Lung (tissue), 12 donors: ENCODE results near the gene PER2. TPM values are rescaled to one million over a fixed set of nuclear protein-coding genes. Genes with fewer than 3 reads are reported as not detected.
A peak's percentile ranks its signal among the peaks of the same experiment; 100 is the strongest.

ENCODE experiments used
- ATAC-seq: fragments of 200-7000 bp; cut with Tn5 transposase; one replicate; pipeline ENCODE4 v1.9.1; 2020; ENCODE audit warnings: moderate number of reproducible peaks; ENCODE audit not compliant: insufficient read depth, low FRiP score
- DNase-seq, 3 donors: peaks; one replicate each; pipeline ENCODE4 v3.0.0-alpha.2; 2013 to 2017
- H3K27ac ChIP-seq, 2 donors: one replicate each; pipeline ENCODE4 v1.5.1; 2013; ENCODE audit warnings: mild to moderate bottlenecking in 2 of 2, moderate library complexity in 2 of 2, control low read depth in 1 of 2, inconsistent platforms in 1 of 2, low read depth in 1 of 2, low read length in 1 of 2
- H3K27me3 ChIP-seq, 3 donors: one replicate each; pipeline ENCODE4 v1.5.1; 2013; ENCODE audit warnings: low read length in 2 of 3; ENCODE audit not compliant: control insufficient read depth in 3 of 3, insufficient read depth in 3 of 3
- H3K36me3 ChIP-seq, 4 donors: one replicate each; pipeline ENCODE4 v1.5.1; 2013; ENCODE audit warnings: low read length in 4 of 4, mild to moderate bottlenecking in 1 of 4, moderate library complexity in 1 of 4; ENCODE audit not compliant: control insufficient read depth in 4 of 4, insufficient read depth in 4 of 4
- H3K4me1 ChIP-seq, 5 donors: one replicate each; pipeline ENCODE4 v1.5.1; 2013; ENCODE audit warnings: low read length in 5 of 5, mild to moderate bottlenecking in 2 of 5, moderate library complexity in 1 of 5; ENCODE audit not compliant: control insufficient read depth in 5 of 5, insufficient read depth in 5 of 5
- H3K4me3 ChIP-seq: one replicate; pipeline ENCODE4 v1.5.1; 2013; ENCODE audit warnings: mild to moderate bottlenecking, control low read depth, moderate library complexity
- H3K9ac ChIP-seq, 2 donors: one replicate each; pipeline ENCODE4 v1.5.1; 2013; ENCODE audit warnings: low read length in 2 of 2, control low read depth in 1 of 2; ENCODE audit not compliant: insufficient read depth in 1 of 2
- H3K9me3 ChIP-seq, 4 donors: one replicate each; pipeline ENCODE4 v1.5.1; 2013; ENCODE audit warnings: low read length in 3 of 4, mild to moderate bottlenecking in 1 of 4, moderate library complexity in 1 of 4; ENCODE audit not compliant: control insufficient read depth in 4 of 4, insufficient read depth in 3 of 4
- CTCF ChIP-seq: IDR thresholded peaks from 2 replicates; pipeline ENCODE4 v1.5.1; 2012; ENCODE audit warnings: mild to moderate bottlenecking; ENCODE audit errors: control extremely low read depth, extremely low read depth
- WGBS, 2 donors: extraction: QIAGEN DNeasy Blood & Tissue Kit; methylation state at CpG; one replicate each; pipeline ENCODE4 v1.1.7; 2013; 5-methylcytosine and 5-hydroxymethylcytosine counted together
- polyA plus RNA-seq, 2 donors: library from polyadenylated mRNA; stranded (reverse); fragments of 200-250 nt; gene quantifications; one replicate each; pipeline ENCODE4 v1.2.1, GENCODE V29; 2013
- total RNA-seq, 2 donors: library from RNA; depleted of rRNA in 1 of 2; stranded (reverse); fragments of >200 nt in 1 of 2; gene quantifications; one replicate each; pipeline ENCODE4 v1.2.1, GENCODE V29; 2014 to 2021
- donor health status: control.
- donor health status: control.
- donor health status: Bipolar disorder and iron deficiency.
- donor health status: healthy.
- donor health status: DM: yes; HTN: yes; CAD: no.

The PER2 gene
- total and polyA plus RNA-seq, 4 donors: 4.1 to 27.1 (median 10.5) TPM

DNA sequence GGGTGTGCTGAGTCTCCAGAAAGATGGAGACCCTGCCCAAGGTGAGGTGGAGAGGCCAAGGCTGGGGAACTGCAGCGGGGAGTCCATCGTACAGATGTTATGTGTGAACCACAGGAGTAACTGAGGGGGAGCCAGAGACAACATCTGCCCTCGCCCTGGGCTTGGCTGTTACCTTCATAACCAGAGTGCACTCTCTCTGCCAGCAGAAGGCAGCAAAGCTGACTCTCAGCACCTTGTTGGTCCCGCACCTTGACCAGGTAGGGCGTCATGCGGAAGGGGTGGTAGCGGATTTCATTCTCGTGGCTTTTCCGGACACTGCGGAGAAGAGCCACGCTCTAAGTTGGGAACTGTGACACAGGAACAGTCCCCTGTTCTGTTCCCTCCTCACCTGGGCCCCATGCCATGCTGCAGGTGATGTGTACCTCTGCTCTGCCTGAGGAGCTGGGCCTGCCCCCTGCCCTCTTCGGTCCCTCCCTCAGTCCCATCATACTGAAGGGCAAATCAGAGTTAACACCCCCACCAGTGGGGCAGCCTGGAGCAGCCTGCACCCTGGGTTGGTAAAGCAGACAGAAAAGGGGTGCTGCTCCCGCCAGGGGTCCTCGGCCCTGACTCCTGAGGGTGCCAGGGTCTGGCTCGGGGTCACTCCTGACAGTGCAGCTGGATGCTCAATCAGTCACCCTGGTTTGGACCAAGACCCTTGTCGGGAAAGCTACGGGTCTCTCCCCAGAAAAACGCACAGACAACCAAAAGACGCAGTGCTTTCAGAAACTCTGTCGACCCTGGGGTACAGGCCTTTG is 20.3 kb downstream of the PER2 start:
- Histone ChIP-seq H3K27me3 (no peaks in the 10 kb centered on the region), H3K9ac (no peak overlapping the region), H3K36me3 (peaks cover 8 to 47% (median 36%) of the 10 kb centered on the region in 4 donors), H3K9me3 (no peaks in the 10 kb centered on the region), H3K4me3 (no peak overlapping the region), H3K4me1 (peaks cover 0 to 8% (median 0%) of the 10 kb centered on the region in 5 donors), H3K27ac (no peak overlapping the region)
- 94 to 97% methylated on average over 20 of the region's 20 CpGs for WGBS, 2 donors
- TF ChIP-seq CTCF: no peak
- DNase-seq (no peak), ATAC-seq (no peak)

GRCh38 chr2:238267341-238267710 is 21.1 kb downstream of the PER2 start:
- no peak for ATAC-seq
- Histone ChIP-seq H3K4me1 (peaks cover 0 to 13% (median 2%) of the 10 kb centered on the region in 5 donors), H3K36me3 (peaks cover 8 to 44% (median 33%) of the 10 kb centered on the region in 4 donors), H3K27me3 (no peaks in the 10 kb centered on the region), H3K9ac (no peak overlapping the region), H3K27ac (no peak overlapping the region), H3K9me3 (no peaks in the 10 kb centered on the region), H3K4me3 (no peak overlapping the region)
- TF ChIP-seq CTCF: no peak
- DNase-seq: no peak
- 95 to 100% methylated on average over 1 of the region's 1 CpG for WGBS, 2 donors

DNA sequence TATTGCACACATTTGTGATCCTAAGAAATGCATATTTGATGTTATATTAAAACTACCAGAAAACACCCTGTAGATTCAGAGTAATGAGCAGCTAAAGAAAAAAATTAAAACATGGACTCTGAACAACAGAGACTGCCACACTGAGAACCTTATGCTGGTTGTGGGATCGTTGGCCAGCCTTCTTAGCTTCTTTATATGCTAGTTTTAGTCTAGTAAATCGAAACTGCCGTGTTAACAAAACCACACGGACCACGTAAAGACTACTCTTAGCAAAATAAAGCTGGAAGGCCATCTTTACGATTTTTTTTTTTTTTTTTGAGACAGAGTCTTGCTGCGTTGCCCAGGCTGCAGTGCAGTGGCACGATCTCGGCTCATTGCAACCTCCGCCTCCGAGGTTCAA is 22.8 kb downstream of the PER2 start:
- Histone ChIP-seq H3K4me1 (peaks cover 0 to 17% (median 7%) of the 10 kb centered on the region in 5 donors), H3K27ac (no peak overlapping the region), H3K36me3 (peaks cover 8 to 44% (median 30%) of the 10 kb centered on the region in 4 donors), H3K4me3 (no peak overlapping the region), H3K9me3 (no peaks in the 10 kb centered on the region), H3K27me3 (no peaks in the 10 kb centered on the region), H3K9ac (no peak overlapping the region)
- 95 to 97% methylated on average over 11 of the region's 11 CpGs for WGBS, 2 donors
- no peak for DNase-seq
- TF ChIP-seq CTCF: no peak
- no peak for ATAC-seq

DNA sequence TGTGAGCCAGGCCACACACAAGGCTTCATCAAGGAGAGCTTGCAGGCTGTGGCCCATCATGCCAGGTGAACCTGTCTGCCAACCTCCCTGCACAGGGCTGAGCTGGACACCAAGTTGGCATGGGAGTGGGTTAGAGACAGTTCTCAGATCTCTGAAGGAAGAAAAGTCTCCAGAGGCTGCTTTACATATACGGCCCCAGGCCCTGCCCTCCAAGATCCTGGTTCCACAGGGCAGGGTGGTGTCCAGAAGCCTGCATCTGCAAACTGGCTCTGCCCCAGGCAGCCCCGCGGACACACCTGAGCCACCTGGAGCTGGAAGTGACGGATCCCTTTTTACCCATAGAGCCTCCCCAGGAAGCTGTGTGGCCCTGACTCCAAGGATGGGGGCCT is 24.3 kb downstream of the PER2 start:
- DNase-seq (no peak), ATAC-seq (no peak)
- peaks cover 8 to 43% (median 34%) of the 10 kb centered on the region in 4 donors for H3K36me3 ChIP-seq
- no peak for TF ChIP-seq CTCF
- H3K4me1 ChIP-seq: peaks cover 0 to 17% (median 7%) of the 10 kb centered on the region in 5 donors
- no peaks in the 10 kb centered on the region for H3K9me3 ChIP-seq
- peak overlapping the region in 1 of 2 donors; percentile 73 for H3K27ac ChIP-seq
- no peak overlapping the region for H3K9ac ChIP-seq
- WGBS, 2 donors: 82 to 84% methylated on average over 4 of the region's 4 CpGs
- no peaks in the 10 kb centered on the region for H3K27me3 ChIP-seq
- H3K4me3 ChIP-seq: no peak overlapping the region
